Liver (tissue), 3 donors: ENCODE data around the gene NR2F2.

ENCODE experiments used
- ATF3 ChIP-seq: IDR thresholded peaks from 2 replicates; pipeline ENCODE4 v1.6.1; 2016; ENCODE audit warnings: antibody characterized with exemption
- CTCF ChIP-seq: fragments of 150-350 bp; IDR thresholded peaks from 2 replicates; pipeline ENCODE4 v1.5.1; 2017; ENCODE audit warnings: improper control_type of control experiment, low read depth, low read length; ENCODE audit not compliant: missing input control
- FOXA2 ChIP-seq: IDR thresholded peaks from 2 replicates; pipeline ENCODE4 v1.6.1; 2016; ENCODE audit warnings: antibody characterized with exemption
- GABPA ChIP-seq, 2 donors: IDR thresholded peaks in 1 of 2; conservative IDR thresholded peaks in 1 of 2; 2 replicates each; pipeline ENCODE4 v1.6.1; 2016; ENCODE audit warnings: antibody characterized with exemption in 2 of 2, mild to moderate bottlenecking in 1 of 2, moderate library complexity in 1 of 2
- RAD21 ChIP-seq, 2 donors: IDR thresholded peaks; 2 replicates each; pipeline ENCODE4 v1.6.1; 2016; ENCODE audit warnings: antibody characterized with exemption in 2 of 2, mild to moderate bottlenecking in 2 of 2
- SP1 ChIP-seq: IDR thresholded peaks from 2 replicates; pipeline ENCODE4 v1.6.1; 2018; ENCODE audit warnings: antibody characterized with exemption, mild to moderate bottlenecking
- YY1 ChIP-seq: IDR thresholded peaks from 2 replicates; pipeline ENCODE4 v1.6.1; 2016; ENCODE audit warnings: antibody characterized with exemption, mild to moderate bottlenecking
- donor health status: healthy.
- donor health status: healthy.

- TF ChIP-seq CTCF (no peak), RAD21 (IDR thresholded peaks at IDR 0.05) (no peak), GABPA (IDR thresholded peaks at IDR 0.05 in 1 of 2, conservative IDR thresholded peaks at IDR 0.05 in 1 of 2) (no peak), ATF3 (no peak), FOXA2 (no peak), YY1 (no peak), SP1 (no peak)
Observed at GRCh38 chr15:96353416-96353929, 23.0 kb downstream of the NR2F2 start.
